HG03135 (cell line): ENCODE results near the gene DSCAML1.

ENCODE experiments used
- ATAC-seq: cut with Tn5 transposase; IDR thresholded peaks from one replicate; pipeline ENCODE4 v1.9.1; 2021; ENCODE audit warnings: mild to moderate bottlenecking, moderate library complexity; ENCODE audit not compliant: unreplicated experiment

DSCAML1 gene

GRCh38 chr11:117731722-117732290 lies 65.2 kb downstream of the DSCAML1 start:
- no peak for ATAC-seq

DNA sequence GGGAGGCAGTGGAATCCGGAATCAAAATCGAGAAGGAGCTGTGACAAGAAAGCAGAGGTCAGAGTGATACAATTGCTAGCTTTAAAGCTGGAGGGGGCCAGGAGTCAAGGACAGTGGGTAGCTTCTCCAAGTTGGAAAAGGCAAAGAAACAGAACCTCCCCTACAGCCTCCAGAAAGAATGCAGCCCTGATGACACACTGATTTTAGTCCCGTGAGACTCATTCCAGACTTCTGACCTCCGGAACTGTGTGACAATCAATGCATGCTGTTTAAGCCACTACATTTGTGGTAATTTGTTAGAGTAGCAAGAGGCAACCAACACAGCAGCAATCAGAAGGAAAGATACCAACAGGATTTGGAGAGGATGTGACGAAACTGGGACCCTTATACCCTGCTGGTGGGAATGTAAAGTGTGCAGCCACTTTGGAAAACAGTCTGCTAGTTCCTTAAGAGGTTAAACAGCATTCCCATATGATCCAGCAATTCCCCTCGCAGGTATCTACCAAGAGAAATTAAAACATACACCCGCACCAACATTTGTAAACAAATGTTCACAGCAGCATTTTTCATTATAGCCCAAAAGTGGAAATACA lies 66.7 kb downstream of the DSCAML1 start:
- ATAC-seq = no peak

DNA sequence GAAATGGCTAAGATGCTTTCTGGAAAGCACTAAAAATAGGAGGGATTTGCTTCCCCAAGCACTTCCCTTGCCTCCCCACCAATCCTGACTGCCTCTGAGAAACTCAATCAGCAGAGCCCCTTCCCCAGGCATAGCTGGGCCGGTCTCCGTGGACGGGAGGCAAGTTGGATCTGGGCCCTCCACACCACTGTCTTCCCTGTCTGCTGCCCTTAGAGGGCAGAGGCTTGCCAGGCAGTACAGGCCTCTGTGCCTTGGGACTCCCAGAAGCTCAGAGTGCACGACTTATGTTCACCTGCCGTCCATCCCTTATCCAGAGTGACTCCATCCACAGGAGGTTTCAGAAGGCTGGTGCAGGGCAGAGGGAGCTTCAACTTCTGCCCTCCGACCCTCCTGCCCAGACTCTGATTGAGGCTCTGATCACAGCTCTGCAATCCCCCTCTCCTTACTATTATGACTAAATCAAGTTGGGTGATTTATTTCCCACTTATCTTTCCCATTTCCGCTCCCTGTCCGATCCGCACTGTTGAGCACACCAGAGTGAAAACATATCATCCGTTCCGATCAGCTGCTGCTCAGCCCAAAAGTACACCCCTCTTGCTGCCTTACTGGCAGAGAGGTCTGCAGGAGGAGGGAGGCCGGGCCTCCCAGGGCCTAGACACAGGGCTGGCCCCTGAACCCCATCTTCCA lies 71.8 kb downstream of the DSCAML1 start:
- no peak for ATAC-seq

- no peak for ATAC-seq
Measured at GRCh38 chr11:117724621-117725020, 72.4 kb downstream of the DSCAML1 start.

DNA sequence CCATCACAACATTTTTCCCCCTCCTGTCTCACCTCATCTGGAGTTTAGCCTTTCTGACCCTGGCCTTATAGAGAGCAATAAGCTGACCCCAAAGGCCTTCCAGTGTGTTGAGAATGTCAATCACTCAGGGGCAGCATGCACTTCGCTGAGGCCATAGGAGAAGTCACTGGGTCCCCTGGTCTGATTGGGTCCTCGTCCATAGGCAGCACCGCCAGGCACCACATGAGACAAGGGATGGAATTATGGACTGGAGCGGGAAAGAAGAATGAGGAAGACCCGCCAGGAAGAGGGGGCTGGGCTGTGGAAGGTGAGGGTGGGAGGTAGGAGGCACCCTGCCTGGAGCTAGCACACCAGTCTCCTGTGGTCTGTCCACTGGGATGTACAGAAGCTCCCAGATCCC lies 72.9 kb downstream of the DSCAML1 start:
- ATAC-seq = no peak

DNA sequence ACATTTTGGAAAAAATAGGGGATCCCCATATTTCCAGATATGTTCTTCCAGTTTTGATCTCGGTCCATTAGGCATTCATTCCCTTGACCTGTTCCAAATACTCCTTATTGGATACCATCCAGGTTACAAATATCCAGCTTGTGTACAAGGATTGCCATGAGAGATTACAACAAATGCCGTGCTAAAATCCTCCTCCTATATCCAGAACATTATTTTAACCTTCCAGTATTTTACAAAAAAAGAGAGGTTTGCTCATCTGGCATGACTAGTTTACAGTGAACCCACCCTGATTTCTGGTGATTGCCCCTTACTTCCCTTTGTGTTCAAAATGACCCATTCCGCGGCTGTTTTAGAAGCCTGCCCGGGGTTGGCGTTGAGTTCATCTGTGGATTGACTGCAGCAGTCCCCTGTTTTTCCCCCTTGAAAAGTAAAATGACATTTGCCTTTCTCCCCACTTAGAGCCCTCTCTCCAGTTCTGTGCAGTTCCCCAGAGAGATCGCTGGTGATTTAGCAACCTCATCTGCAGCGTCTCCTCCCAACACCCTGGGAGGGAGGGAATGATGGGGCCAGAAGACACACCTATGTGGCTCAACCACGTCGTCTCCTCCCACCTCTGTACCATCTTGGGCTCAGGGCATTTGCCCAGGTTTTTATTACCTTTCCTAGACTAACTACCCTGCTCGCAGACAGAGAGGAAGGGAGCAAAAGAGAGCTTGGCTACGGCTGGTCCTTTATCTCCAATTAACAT lies 73.6 kb downstream of the DSCAML1 start:
- ATAC-seq = no peak

DNA sequence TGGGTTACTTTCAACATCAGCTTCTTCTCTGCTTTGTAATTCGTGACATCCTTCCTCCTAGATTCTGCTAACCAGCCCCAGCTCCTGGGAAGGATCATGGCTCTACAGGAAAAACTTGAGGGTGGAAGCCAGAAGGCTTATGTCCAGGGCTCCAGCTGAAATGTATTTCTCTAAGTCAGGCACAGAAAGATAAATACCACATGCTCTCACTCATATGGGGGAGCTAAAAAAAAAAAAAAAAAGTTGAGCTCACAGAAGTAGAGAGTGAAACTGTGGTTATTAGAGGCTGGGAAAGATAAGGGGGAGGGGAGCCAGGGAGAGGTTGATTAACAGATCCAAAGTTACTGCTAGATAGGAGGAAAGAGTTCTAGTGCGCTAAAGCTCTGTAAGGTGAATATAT lies 74.9 kb downstream of the DSCAML1 start:
- no peak for ATAC-seq

DNA sequence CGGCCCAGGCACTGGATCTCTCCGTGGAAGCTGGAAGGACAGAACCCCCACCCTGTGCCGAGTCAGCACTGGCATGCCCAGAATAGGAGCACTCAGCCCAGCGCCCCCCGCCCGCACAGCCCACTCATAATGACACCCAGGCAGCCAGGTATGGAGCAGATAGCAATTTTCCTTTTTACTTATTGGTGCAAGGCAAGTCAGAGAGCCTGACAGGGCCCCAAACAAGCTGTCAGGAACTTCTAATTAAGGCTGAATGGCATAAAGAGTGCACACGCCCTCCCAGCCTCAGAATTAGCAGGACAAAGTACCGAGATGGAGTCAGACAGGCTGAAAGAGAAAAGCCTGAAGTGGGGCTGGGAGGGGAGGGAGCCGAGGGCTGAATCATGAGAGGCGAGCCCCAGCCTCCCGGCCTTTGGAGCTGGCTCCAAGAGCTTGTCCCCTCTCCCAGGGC lies 76.9 kb downstream of the DSCAML1 start:
- ATAC-seq = no peak

GRCh38 chr11:117719480-117719879 lies 77.5 kb downstream of the DSCAML1 start:
- no peak for ATAC-seq

DNA sequence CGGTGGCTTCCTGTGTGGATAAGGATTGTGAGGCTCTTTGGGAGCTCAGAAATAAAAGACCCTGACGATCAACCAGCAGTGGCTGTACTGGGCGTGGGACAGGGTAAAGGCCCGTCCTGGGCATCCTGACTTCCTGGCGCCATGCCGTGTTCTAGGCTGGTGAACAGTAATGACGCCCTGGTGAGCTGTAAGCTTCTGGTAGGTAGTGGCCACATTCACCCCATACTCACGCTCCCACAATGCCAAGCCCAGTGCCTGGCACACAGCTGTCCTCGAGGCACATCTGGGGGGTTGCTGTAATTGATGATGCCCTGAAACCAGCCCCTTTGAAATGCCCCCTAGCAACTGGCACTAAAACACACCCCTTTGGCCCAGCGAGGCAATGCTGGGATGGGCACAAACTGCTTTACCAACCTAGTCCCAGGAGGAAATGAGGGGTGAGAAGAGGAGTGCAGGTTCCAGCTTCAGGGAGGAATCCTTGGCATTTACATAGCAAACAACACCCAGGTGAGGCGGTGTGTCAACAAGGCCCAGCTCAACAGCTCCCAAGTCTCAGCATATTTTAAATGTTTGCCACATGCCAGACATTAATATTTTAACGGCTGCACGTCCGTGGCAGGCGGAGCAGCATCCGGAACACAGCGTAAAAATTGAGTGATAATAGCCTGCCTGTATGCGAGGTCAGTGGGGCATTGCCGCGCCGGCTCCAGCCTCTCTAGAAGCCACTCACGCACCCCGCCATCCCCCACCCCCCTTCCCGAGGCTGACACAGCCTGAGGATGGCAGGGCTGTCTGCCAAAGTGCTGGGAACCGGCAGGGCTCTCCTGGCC lies 79.3 kb downstream of the DSCAML1 start:
- no peak for ATAC-seq

DNA sequence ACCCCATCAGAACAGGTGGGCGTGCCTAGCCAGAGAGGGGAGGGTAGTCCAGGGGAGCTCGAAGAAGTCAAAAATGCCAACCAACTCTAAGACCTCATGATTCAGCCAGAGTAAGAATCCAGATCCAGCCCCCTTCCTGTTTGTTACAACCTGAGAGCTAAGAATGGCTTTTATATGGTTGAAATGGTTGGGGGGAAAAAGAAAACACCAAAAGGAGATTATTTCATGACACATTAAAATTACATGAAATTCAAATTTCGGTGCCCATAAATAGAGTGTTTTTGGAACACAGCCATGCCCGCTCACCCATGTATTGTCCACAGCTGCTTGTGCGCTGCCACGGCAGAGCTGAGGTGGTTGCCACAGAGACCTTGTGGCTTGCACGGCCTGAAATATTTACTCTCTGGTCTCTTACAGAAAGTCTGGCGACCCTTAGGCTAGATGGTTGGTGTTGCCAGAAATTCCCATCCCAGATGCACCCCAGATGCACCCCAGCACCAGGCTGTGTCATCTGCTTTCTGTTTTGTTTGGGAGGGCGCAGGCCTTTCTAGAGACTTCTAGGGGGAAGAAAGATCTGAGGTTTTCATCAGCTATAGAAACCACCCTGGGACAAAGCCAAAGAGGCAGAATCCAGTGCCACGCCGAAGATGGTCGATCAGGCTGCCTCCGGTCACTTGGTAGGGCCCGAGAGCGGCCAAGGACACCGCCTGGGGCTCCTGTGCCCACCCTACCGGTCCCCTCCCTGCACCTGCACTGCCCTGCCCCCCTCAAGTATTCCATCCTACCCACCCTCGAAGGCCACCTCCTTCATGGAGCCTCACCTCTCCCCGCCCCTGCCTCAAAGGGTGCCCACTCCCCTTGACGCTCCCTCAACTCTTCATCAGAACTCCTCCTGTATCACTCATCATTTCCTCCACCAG lies 80.2 kb downstream of the DSCAML1 start:
- no peak for ATAC-seq

DNA sequence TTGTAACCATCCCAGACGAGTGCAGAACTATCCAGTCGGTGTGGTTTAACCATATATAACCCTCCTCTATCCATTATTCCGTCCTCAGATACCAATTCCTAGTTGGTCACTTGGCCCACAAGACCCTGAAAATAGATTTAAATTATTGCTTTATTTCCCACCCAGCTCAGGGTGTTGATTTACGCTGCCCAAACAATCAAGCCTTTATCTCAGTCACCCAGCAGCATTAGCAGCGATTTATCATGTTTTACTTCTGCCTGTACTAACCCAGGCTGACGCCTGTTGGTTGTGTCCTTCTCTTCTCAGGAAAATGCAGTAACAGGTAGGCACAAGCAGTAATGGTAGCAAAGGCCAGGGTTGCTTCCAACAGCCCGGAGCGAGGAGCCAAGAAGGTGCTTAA lies 81.2 kb downstream of the DSCAML1 start:
- no peak for ATAC-seq

GRCh38 chr11:117713538-117713991 lies 83.5 kb downstream of the DSCAML1 start:
- ATAC-seq = no peak

DNA sequence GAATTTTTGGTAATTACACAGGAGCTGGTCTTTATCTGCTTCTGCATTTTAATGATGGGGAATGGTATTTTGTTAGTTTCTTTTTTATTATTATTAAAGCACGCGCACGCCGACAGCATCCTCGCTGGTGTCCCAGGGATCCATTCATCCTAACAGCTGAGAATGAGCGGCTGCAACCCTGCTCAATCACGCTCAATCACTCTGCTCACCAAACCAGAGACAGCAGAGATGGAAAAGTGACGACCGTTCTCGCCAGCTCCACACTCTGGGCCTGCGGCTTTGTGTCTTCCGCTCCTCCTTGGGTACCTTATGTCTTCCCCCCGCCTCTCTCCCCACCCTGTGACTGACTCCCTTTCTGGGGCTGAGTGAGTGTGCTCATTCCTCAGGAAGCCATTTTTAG lies 84.5 kb downstream of the DSCAML1 start:
- no peak for ATAC-seq

GRCh38 chr11:117711331-117711730 lies 85.7 kb downstream of the DSCAML1 start:
- no peak for ATAC-seq

- ATAC-seq = no peak
Measured at GRCh38 chr11:117710211-117710610, 86.8 kb downstream of the DSCAML1 start.

DNA sequence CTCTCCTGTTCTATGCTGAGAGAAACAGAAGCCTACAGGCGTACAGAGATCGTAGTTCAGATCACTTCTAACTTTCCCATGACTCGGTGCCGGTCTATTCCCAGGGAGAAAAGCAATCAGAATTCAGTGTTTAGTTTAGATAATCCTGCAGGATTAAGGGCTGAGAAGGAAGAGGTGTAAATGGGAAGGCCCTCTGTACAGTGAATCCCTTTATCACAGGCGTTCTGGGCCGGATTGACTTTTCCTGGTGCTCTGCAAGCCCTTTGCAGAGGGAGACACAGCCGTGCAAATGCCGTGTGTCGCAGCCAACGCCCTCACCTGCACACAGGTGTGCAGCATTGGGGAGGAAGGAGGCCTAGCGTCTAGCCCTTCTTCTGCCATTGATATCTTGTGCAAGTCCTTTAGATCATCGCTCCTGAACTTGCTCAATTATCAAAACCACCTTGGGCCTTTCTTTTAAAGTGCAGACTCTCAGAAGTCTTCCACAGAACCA lies 90.6 kb downstream of the DSCAML1 start:
- no peak for ATAC-seq

- ATAC-seq = no peak
Measured at GRCh38 chr11:117705866-117706265, 91.2 kb downstream of the DSCAML1 start.

DNA sequence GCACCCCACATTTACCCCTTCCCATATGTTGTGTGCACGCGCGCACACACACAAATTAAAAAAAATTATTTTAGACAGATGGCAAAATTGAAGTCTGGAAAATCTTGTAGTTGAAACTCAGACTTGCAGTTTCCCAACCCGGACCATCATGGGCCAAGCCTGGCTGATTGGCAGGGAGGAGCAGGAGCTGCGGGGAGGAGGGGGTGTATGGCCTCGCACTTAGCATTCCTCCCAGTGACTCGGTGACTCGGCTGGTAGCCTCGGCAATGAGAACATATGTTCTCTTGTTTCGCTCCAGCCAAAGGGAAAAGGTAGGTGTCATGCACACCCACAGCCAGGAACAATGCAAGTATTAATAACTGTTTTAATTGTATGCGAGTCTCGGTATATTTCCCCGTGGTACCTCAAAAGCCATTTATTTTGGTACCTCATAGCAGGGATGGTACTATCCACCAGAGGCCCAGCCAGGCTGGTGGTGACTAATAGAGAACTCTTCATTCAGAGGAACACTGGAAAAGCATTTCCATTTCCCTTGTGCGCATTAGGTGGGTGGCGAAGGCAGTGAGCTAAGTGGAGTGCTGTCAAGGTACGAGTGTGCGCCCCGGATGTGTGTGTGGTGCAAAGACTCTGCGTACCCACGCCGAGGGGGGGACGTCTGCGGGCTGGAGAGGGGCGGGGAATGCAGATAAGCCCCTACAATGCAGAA lies 92.5 kb downstream of the DSCAML1 start:
- ATAC-seq = no peak
